Nephron progenitor cell (in vitro differentiated cells): ENCODE measurements around the gene PRKCE.
A peak's percentile ranks its signal among the peaks of the same experiment; 100 is the strongest.

ENCODE experiments used
- DNase-seq: peaks from one replicate; pipeline ENCODE4 v3.0.0; 2021
- H3K27ac Mint-ChIP-seq: 2 replicates; pipeline ENCODE4 v1.8.0; 2021; ENCODE audit warnings: mild to moderate bottlenecking, moderate library complexity, mixed read lengths
- H3K27me3 Mint-ChIP-seq: 2 replicates; pipeline ENCODE4 v1.8.0; 2021; ENCODE audit warnings: mild to moderate bottlenecking, low read depth, mixed read lengths; ENCODE audit not compliant: poor library complexity
- H3K36me3 Mint-ChIP-seq: 2 replicates; pipeline ENCODE4 v1.8.0; 2021; ENCODE audit warnings: low read depth, mixed read lengths
- H3K4me1 Mint-ChIP-seq: 2 replicates; pipeline ENCODE4 v1.8.0; 2021; ENCODE audit warnings: mixed read lengths
- H3K4me3 Mint-ChIP-seq: 2 replicates; pipeline ENCODE4 v1.8.0; 2021; ENCODE audit warnings: mild to moderate bottlenecking, moderate library complexity, mixed read lengths
- H3K9me3 Mint-ChIP-seq: 2 replicates; pipeline ENCODE4 v1.8.0; 2021; ENCODE audit warnings: mild to moderate bottlenecking, moderate library complexity, mixed read lengths
- TF ChIP-seq, protein P1 (sequence below): fragments of 200-600 bp; sonication (generic); IDR thresholded peaks from 2 replicates; pipeline ENCODE4 v1.5.0; 2021; ENCODE audit warnings: antibody characterized with exemption

The PRKCE gene

DNA sequence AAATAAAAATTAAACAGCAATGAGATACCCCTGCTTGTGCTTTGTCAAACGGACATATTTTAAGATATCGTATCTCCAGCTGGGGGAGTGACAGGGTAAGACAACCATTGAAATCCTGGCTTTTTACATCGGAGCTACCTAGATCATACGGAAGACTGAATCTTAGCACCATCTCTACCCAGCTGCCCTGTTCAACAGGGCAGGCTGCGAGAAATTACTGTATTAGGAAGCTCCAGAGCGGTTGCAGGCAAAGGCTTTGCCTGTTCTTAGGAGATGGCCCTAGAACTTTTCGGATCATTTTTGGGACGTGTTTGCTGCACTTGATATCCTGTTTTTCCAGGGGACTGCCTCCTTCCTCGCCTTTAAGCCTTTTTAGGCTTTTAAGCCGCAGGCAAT is 2.0 kb upstream of the PRKCE start:
- H3K27ac Mint-ChIP-seq, result no peak overlapping the region
- DNase-seq, result no peak
- H3K36me3 Mint-ChIP-seq, result no peaks in the 10 kb centered on the region
- TF ChIP-seq, protein P1, sequence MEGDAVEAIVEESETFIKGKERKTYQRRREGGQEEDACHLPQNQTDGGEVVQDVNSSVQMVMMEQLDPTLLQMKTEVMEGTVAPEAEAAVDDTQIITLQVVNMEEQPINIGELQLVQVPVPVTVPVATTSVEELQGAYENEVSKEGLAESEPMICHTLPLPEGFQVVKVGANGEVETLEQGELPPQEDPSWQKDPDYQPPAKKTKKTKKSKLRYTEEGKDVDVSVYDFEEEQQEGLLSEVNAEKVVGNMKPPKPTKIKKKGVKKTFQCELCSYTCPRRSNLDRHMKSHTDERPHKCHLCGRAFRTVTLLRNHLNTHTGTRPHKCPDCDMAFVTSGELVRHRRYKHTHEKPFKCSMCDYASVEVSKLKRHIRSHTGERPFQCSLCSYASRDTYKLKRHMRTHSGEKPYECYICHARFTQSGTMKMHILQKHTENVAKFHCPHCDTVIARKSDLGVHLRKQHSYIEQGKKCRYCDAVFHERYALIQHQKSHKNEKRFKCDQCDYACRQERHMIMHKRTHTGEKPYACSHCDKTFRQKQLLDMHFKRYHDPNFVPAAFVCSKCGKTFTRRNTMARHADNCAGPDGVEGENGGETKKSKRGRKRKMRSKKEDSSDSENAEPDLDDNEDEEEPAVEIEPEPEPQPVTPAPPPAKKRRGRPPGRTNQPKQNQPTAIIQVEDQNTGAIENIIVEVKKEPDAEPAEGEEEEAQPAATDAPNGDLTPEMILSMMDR, result no peak
- peaks cover 23% of the 10 kb centered on the region for H3K4me1 Mint-ChIP-seq
- H3K27me3 Mint-ChIP-seq, result peaks cover 78% of the 10 kb centered on the region
- no peaks in the 10 kb centered on the region for H3K9me3 Mint-ChIP-seq
- H3K4me3 Mint-ChIP-seq, result peak overlapping the region; percentile 97

DNA sequence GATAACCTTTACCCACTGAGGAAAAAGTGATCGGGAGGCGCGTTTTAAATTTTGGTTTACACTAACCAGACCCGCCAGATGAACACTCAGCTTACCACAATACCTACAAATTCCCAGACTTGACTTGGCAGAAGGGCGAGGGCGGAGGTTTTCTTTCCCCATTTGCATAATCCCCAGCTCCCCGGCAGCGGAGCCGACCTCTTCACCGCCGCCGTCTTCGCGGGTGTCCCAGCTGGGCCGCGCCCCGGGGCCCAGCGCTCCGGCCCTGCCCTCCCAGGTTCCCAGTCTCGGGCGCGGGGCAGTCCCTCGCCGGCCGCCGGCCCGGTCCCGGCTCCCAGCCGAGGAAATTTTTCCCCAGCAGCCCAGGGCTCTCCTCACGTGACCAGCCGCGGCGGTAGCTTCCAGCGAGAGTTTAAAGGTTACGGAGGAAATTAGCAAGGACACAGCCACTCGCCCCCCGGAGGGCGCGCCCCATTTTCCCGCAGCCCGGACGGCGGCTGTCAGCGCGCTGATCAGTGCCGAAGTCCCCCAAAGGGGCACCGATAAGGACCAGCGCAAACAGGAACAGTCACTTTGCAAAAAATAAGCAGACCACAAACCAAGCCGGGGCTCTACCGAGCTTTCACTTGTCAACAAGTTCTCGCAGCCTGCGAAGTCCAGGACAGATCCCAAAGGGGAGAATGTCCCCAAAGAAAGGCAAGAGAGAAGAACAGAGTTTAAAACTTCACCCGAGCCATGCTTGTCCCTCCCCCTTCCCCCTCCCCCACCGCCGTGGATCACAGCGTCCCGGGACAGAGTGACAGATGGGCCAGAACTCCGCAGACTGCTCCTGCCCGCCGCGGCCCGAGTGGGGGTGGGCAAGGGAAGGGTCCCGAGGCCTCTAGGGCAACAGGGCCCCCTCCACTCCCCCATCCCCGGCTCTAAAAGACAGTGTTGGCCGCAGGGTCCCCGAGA is 1.3 kb upstream of the PRKCE start:
- peak; percentile 73 for DNase-seq
- TF ChIP-seq, protein P1, result no peak
- H3K4me1 Mint-ChIP-seq, result peaks cover 23% of the 10 kb centered on the region
- no peaks in the 10 kb centered on the region for H3K9me3 Mint-ChIP-seq
- no peaks in the 10 kb centered on the region for H3K36me3 Mint-ChIP-seq
- peaks cover 85% of the 10 kb centered on the region for H3K27me3 Mint-ChIP-seq
- no peak overlapping the region for H3K27ac Mint-ChIP-seq
- peak overlapping the region; percentile 97 for H3K4me3 Mint-ChIP-seq

DNA sequence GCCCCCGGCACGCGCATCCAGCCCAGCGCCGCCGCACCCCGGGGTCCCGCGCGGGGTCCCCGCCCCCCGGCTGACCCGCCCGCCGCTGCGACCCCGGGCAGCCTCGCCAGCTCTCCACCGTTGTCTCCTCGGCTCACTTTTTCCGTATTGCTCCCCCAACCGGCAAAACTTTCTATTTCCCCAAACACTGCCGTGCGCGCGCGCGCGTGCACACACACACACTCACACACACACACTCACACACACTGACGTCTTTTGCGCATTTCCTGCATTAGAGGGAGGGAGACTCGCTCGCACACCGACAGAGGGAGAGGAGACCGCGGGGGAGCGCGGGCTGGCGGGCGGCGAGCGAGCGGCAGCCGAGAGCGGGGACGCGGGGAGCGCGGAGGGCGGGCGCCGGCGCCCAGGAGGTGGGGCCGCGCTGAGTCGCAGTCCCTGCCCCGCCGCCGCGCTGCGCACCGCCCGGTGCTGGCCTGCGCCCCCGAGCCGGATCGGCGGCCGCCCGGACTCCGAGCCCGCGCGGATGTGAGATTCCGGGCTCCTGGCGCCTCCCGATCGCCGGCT is 542 bp upstream of the PRKCE start:
- Mint-ChIP-seq H3K4me3 (peak overlapping the region; percentile 97), H3K27ac (peak overlapping the region; percentile 68), H3K4me1 (peaks cover 23% of the 10 kb centered on the region), H3K27me3 (peaks cover 84% of the 10 kb centered on the region), H3K36me3 (no peaks in the 10 kb centered on the region), H3K9me3 (no peaks in the 10 kb centered on the region)
- DNase-seq, result peak; percentile 82
- TF ChIP-seq, protein P1, result no peak

DNA sequence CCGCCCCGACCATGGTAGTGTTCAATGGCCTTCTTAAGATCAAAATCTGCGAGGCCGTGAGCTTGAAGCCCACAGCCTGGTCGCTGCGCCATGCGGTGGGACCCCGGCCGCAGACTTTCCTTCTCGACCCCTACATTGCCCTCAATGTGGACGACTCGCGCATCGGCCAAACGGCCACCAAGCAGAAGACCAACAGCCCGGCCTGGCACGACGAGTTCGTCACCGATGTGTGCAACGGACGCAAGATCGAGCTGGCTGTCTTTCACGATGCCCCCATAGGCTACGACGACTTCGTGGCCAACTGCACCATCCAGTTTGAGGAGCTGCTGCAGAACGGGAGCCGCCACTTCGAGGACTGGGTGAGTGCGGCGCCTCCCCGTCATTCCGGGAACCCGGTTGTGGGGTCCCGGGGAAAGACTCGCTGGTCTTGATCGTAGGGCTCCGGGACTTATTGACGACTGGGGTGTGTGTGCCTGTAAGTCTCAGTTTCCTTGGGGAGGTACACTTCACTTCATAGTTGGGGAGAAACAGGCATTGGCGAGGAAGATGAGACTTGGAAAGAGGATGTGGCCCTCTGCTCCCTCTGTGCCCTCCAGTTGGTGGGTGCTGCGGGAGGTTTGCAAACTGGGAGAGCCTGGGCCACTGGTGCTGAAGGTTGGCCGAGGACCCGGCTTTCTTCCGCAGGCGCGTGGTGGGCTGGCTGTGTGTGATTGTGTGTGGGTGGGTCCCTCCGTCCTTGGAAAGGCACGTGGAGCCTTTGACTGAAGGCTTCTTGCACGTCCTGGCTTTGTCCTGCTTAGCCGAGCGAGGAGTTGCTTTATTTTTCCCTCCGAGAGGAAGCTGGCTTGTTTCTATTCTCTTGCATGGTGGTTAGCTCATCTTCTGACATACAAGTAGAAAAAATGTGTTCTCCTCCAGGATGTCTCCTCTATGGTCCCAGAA is 886 bp downstream of the PRKCE start:
- Mint-ChIP-seq H3K27ac (peak overlapping the region; percentile 29), H3K36me3 (no peaks in the 10 kb centered on the region), H3K9me3 (no peaks in the 10 kb centered on the region), H3K4me1 (peaks cover 23% of the 10 kb centered on the region), H3K4me3 (peak overlapping the region; percentile 86), H3K27me3 (peaks cover 72% of the 10 kb centered on the region)
- DNase-seq, result peak; percentile 39
- TF ChIP-seq, protein P1, result no peak

DNA sequence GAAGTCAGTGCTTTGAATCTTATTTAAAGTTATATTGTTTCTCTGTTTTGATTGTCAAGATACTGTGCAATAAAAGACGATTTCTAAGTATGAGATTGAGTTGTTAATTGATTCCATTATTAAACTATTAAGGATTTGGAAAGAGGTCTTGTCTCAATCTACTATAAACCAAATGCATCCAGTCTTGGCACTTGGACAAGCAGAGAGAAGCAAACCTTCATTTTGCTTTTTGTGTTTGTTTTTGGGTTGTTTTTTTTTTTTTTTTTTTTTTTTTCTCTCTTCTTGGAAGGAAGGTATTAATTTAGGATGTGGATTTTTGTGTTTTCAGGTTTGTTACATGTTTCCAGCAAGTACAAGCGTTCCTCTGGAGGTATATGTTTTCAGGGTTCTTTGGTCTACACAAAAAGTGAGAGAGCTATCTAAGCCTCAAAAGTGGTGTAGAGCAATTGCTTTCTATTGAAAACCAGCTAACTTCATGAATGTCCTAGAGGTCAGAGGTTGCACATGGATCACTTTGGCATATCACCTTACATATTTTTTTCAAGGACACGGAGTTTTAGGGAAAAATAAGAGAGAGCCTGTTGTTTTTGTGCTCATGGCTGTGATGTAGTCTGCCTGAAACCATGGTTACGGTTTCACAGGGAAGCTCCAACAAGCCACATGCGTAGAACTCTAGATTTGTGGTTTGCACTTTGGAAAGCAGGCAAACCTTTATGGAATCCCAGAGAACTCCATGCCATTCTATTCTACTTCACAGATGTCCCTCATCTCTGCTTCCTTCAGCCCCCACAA is 1.8 kb downstream of the PRKCE start:
- H3K36me3 Mint-ChIP-seq, result no peaks in the 10 kb centered on the region
- H3K4me1 Mint-ChIP-seq, result peaks cover 23% of the 10 kb centered on the region
- TF ChIP-seq, protein P1, result no peak
- H3K9me3 Mint-ChIP-seq, result no peaks in the 10 kb centered on the region
- H3K27ac Mint-ChIP-seq, result no peak overlapping the region
- peak overlapping the region; percentile 86 for H3K4me3 Mint-ChIP-seq
- H3K27me3 Mint-ChIP-seq, result peaks cover 68% of the 10 kb centered on the region
- DNase-seq, result no peak
